Measurements from ENCODE around the gene DNAAF6.
A peak's percentile ranks its signal among the peaks of the same experiment; 100 is the strongest.
"Not testable (repeated sequence)": the region's sequence is repeated elsewhere in the genome, so short reads cannot be mapped to it uniquely, and the experiment has no call there.

The DNAAF6 gene

DNA sequence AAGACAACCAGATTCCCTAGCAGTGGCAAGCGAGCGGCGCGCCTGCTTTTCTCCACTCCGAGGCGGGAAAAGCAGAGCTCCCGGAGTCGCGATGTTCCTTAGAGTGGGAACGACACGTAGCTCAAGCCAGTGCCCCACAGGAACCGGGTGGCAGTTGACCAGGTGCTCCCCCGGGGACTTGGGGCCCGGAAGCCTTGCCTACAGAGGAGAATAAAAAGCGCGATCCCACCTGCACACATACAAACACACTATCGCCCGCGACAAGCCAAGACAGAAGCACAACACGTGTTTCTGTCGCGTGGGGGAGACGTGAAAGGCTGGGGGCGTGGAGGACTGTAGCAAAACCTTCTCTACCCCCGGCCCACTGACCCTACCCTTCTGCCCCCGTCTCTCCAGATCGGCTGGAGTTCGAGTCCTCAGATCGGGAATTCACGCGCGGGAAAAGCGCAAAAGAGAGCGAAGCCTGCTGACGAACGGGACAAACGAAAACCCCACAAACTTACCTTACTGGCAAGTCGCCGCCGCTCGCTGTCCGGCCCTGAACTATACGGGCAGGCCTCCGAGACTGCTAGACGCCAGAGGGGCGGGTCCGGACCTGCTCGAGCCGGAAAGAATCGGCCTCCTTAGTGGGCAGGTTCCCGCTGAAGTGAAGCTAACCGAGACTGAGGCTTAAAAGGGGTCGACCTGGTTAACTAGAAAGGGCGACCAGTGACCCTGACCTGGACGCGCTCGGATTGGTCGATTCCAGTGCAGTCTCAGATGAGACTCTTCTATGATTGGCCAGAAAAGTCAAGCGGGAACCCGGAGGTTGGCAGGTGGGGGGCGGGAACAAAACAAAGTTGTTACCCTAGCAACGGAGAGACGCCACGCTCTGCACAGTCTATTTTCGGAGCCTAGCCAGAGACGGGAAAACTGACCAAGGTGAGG lies at the start of gene DNAAF6, which contains the start of gene NUP62CL:
DNAAF6 (plus strand) TSS at position 842 of the 927 bp plus-strand sequence. CDS start 6,265 bp downstream, outside the sequence.
NUP62CL (minus strand) TSS at position 664 of the 927 bp plus-strand sequence. CDS start 31,287 bp downstream, outside the sequence.
- Histone ChIP-seq H3K9ac (ENCODE audit: low read depth, low read length) (peak within 1 kb of the TSS; percentile 83; the same call in 1 of the 2 replicates), H3K4me1 (ENCODE audit: insufficient read depth, low read length) (no peaks in the 10 kb centered on the region; the same call in 1 of the 2 replicates), H3K9me3 (ENCODE audit: insufficient read depth, low read depth, low read length) (no peaks in the 10 kb centered on the region), H3K4me3 (ENCODE audit: low read length) (peak within 1 kb of the TSS; percentile 80), H3K27me3 (ENCODE audit: insufficient read depth, low read length) (peaks cover 6% of the 10 kb centered on the region; the same call in 1 of the 2 replicates), H3K27ac (ENCODE audit: low read length) (no peak within 1 kb of the TSS), H3K36me3 (ENCODE audit: insufficient read depth, low read depth, low read length) (no peaks in the 10 kb centered on the region)

DNA sequence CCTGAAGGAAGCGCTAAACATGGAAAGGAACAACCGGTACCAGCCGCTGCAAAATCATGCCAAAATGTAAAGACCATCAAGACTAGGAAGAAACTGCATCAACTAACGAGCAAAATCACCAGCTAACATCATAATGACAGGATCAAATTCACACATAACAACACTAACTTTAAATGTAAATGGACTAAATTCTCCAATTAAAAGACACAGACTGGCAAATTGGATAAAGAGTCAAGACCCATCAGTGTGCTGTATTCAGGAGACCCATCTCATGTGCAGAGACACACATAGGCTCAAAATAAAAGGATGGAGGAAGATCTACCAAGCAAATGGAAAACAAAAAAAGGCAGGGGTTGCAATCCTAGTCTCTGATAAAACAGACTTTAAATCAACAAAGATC lies 48.8 kb upstream of the DNAAF6 start:
- H3K9ac ChIP-seq (ENCODE audit: low read depth, low read length); H3K27ac ChIP-seq (ENCODE audit: low read length); H3K4me3 ChIP-seq (ENCODE audit: low read length); H3K4me1 ChIP-seq (ENCODE audit: insufficient read depth, low read length); H3K27me3 ChIP-seq (ENCODE audit: insufficient read depth, low read length); H3K36me3 ChIP-seq (ENCODE audit: insufficient read depth, low read depth, low read length); H3K9me3 ChIP-seq (ENCODE audit: insufficient read depth, low read depth, low read length): not testable (repeated sequence)

DNA sequence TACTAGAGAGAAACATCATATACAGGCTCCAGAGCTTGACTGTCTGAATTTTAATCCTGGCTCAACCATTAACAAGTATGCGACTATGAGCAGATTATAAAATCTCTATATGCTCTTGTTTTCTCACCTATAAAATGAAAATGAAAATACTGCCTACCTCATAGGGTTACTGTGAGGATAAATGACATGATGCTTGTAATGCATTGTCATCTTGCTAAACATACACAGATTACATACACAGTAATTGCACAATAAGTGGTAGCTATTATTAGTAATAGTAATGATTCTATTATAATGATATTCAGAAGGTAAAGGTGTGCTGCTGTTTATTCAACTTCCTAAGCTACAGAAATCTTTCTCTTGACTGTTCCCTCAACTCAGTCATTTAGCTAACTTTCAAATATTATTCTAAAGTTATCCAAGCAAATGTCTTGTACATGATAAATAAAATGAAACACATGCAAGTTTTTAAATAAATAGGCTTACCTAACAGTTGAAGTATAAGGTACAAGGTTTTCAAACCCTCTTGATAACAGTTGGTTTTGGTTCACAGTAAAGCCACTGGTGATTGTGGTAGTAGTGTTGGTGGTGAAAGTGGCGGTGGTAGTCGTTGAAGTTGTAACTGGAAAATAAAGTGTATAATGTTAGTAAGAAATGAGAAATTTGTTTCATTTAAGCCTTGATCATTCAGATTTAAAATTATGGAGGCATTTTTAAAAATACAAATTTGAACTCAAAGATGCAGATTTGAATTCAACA lies 39.1 kb upstream of the DNAAF6 start:
- H3K9me3 ChIP-seq (ENCODE audit: insufficient read depth, low read depth, low read length), result no peaks in the 10 kb centered on the region
- no peaks in the 10 kb centered on the region for H3K27me3 ChIP-seq (ENCODE audit: insufficient read depth, low read length)
- no peak overlapping the region for H3K9ac ChIP-seq (ENCODE audit: low read depth, low read length)
- H3K4me1 ChIP-seq (ENCODE audit: insufficient read depth, low read length), result no peaks in the 10 kb centered on the region
- no peak overlapping the region for H3K27ac ChIP-seq (ENCODE audit: low read length)
- H3K36me3 ChIP-seq (ENCODE audit: insufficient read depth, low read depth, low read length), result no peaks in the 10 kb centered on the region
- H3K4me3 ChIP-seq (ENCODE audit: low read length), result no peak overlapping the region

DNA sequence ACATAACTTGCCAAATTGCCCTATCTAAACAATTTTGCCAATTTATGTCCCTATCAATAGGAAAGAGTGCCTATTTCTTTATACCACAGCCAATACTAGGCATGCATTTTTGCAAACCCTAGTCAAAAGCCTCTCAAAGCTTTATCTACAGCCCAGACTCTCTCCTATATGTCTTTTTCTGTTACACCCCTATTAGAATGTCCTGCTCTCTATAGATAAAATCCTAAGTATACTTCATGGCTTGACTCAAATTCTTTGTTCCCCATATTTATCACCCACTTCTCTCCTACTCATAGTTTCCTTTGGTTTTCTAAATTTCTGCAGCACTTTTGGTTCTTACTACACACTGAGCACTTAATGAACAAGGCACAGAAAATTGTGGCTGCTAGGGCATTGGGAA lies 38.2 kb upstream of the DNAAF6 start:
- no peaks in the 10 kb centered on the region for H3K4me1 ChIP-seq (ENCODE audit: insufficient read depth, low read length)
- H3K36me3 ChIP-seq (ENCODE audit: insufficient read depth, low read depth, low read length), result no peaks in the 10 kb centered on the region
- H3K9ac ChIP-seq (ENCODE audit: low read depth, low read length), result no peak overlapping the region
- H3K4me3 ChIP-seq (ENCODE audit: low read length), result no peak overlapping the region
- H3K27ac ChIP-seq (ENCODE audit: low read length), result no peak overlapping the region
- H3K27me3 ChIP-seq (ENCODE audit: insufficient read depth, low read length), result no peaks in the 10 kb centered on the region
- H3K9me3 ChIP-seq (ENCODE audit: insufficient read depth, low read depth, low read length), result no peaks in the 10 kb centered on the region

DNA sequence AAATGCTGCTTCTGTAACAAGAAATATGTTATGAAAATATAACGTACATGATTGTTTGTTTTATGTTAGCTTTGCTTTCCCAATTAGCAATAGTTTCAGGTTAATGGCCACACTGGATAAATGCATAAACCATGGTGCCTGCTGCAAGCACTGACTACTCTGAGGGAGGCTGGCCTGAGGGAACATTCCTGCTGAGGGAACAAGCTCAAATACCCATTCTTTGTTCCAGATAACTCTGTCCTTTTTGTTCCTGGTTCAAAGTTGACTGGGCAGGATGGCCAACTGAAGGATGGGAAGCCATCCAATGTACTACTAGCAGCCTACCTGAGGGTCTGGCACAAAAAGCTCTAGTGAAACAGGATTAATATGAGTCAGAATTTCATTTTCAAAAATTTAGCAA lies 37.7 kb upstream of the DNAAF6 start:
- no peaks in the 10 kb centered on the region for H3K4me1 ChIP-seq (ENCODE audit: insufficient read depth, low read length)
- no peaks in the 10 kb centered on the region for H3K9me3 ChIP-seq (ENCODE audit: insufficient read depth, low read depth, low read length)
- no peak overlapping the region for H3K27ac ChIP-seq (ENCODE audit: low read length)
- H3K27me3 ChIP-seq (ENCODE audit: insufficient read depth, low read length), result no peaks in the 10 kb centered on the region
- H3K9ac ChIP-seq (ENCODE audit: low read depth, low read length), result no peak overlapping the region
- no peak overlapping the region for H3K4me3 ChIP-seq (ENCODE audit: low read length)
- no peaks in the 10 kb centered on the region for H3K36me3 ChIP-seq (ENCODE audit: insufficient read depth, low read depth, low read length)

DNA sequence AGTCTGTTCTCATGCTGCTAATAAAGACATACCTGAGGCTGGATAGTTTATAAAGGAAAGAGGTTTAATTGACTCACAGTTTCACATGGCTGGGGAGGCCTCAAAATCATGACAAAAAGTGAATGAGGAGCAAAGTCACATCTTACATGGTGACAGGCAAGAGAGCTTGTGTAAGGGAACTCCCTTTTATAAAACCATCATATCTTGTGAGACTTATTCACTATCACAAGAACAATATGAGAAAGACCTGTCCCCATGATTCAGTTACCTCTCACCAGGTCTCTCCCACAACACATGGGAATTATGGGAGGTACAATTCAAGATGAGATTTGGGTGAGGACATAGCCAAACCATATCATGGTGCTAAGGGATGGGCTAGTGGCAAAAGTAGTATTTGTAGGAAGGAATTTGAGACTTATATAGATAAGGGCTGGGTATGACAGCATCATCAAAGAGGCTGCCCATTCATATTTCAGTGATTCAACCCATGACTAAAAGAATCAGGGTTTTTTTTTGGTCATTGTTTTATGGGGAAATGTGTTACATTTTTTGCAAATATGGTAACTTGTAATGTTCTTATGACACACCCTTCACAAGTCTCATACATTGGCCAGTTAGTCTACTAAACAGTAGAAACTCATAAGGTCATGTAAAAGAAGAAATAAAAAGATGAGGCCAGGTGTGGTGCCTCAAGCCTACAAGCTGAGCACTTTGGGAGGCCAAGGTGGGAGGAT lies 34.9 kb upstream of the DNAAF6 start:
- no peaks in the 10 kb centered on the region for H3K4me1 ChIP-seq (ENCODE audit: insufficient read depth, low read length)
- H3K27ac ChIP-seq (ENCODE audit: low read length), result no peak overlapping the region

DNA sequence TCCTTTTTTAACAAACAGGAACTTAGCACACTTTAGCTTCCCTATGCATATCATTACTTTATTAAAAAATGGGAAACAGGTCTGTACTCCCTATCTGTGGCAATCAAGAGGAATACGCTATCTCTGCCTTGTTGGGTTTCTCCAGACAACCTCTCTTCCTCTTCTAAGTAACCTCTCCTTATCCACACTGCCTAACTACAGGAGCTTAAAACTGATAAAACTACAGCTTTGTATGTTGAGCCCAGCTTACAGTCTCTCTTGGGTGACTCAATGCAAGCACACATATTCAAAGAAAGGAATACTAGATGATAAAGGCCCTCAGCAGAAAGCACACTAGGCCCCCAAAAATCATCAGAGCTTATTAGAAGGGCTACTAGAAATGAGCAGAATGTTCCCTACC lies 9.1 kb upstream of the DNAAF6 start:
- no peak overlapping the region for H3K4me3 ChIP-seq (ENCODE audit: low read length)
- no peaks in the 10 kb centered on the region for H3K36me3 ChIP-seq (ENCODE audit: insufficient read depth, low read depth, low read length)
- H3K27me3 ChIP-seq (ENCODE audit: insufficient read depth, low read length), result no peaks in the 10 kb centered on the region
- H3K9ac ChIP-seq (ENCODE audit: low read depth, low read length), result no peak overlapping the region
- no peaks in the 10 kb centered on the region for H3K9me3 ChIP-seq (ENCODE audit: insufficient read depth, low read depth, low read length)
- no peaks in the 10 kb centered on the region for H3K4me1 ChIP-seq (ENCODE audit: insufficient read depth, low read length)
- no peak overlapping the region for H3K27ac ChIP-seq (ENCODE audit: low read length)

More for the DNA sequence above, 34.9 kb upstream of the DNAAF6 start:
- Histone ChIP-seq H3K36me3 (ENCODE audit: insufficient read depth, low read depth, low read length) (no peaks in the 10 kb centered on the region), H3K4me3 (ENCODE audit: low read length) (no peak overlapping the region), H3K27me3 (ENCODE audit: insufficient read depth, low read length) (no peaks in the 10 kb centered on the region), H3K9ac (ENCODE audit: low read depth, low read length) (no peak overlapping the region), H3K9me3 (ENCODE audit: insufficient read depth, low read depth, low read length) (no peaks in the 10 kb centered on the region)

DNA sequence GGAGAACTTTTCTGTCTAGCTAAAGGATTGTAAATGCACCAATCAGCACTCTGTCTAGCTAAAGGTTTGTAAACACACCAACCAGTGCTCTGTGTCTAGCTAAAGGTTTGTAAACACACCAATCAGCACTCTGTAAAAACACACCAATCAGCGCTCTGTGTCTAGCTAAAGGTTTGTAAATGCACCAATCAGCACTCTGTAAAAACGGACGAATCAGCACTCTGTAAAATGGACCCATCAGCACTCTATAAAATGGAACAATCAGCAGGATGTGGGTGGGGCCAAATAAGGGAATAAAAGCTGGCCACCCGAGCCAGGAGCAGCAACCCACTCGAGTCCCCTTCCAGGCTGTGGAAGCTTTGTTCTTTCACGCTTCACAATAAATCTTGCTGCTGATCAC lies 8.3 kb upstream of the DNAAF6 start:
- not testable (repeated sequence) for H3K36me3 ChIP-seq (ENCODE audit: insufficient read depth, low read depth, low read length); H3K27me3 ChIP-seq (ENCODE audit: insufficient read depth, low read length); H3K4me3 ChIP-seq (ENCODE audit: low read length); H3K4me1 ChIP-seq (ENCODE audit: insufficient read depth, low read length); H3K9me3 ChIP-seq (ENCODE audit: insufficient read depth, low read depth, low read length); H3K9ac ChIP-seq (ENCODE audit: low read depth, low read length); H3K27ac ChIP-seq (ENCODE audit: low read length)

DNA sequence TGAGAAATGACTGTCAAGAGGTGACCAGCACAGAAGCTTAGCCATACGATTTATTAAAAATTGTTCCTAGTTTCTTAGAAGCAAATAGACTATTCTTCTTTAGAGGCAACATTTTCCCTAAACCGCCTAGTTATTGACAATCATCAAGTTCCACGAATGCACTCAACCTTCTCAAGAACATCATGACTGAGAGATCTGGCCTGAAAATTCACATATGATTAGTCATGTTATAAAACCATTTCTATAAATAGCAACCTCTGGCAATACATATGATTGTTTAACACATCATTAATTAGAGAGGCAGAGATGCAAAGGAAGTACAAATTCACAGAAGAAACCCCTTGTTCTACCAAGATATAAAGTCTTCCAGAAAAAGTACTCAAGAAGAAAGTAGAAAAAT lies 6.9 kb upstream of the DNAAF6 start:
- no peak overlapping the region for H3K4me3 ChIP-seq (ENCODE audit: low read length)
- no peaks in the 10 kb centered on the region for H3K27me3 ChIP-seq (ENCODE audit: insufficient read depth, low read length)

DNA sequence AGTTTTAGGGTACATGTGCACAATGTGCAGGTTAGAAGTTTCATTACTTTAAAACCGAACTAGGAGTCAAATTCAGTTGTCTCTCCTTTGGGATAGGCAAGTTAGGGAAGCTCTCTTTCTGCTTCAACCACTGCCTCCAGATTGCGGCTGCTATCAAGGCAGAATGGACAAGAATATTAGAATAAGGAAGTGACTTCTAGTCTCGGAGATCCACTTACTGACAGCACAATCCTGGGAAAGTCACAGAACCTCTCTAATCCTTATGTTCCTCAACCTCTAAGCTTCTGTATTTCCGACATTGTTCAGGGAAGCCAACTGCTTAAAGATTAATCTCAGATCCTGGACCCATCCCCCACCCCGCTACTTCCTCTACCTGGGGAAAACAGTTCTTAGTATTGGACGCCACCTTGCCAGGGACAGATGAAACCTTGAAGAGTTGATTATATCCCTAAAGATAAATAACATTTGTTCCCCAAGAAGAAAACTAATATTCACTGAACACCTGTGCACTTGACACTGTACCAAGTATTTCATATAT lies 2.3 kb upstream of the DNAAF6 start:
- no peaks in the 10 kb centered on the region for H3K36me3 ChIP-seq (ENCODE audit: insufficient read depth, low read depth, low read length)
- no peaks in the 10 kb centered on the region for H3K9me3 ChIP-seq (ENCODE audit: insufficient read depth, low read depth, low read length)
- H3K27me3 ChIP-seq (ENCODE audit: insufficient read depth, low read length), result peaks cover 6% of the 10 kb centered on the region; the same call in 1 of the 2 replicates
- no peaks in the 10 kb centered on the region; the same call in 1 of the 2 replicates for H3K4me1 ChIP-seq (ENCODE audit: insufficient read depth, low read length)
- H3K9ac ChIP-seq (ENCODE audit: low read depth, low read length), result no peak overlapping the region
- no peak overlapping the region for H3K27ac ChIP-seq (ENCODE audit: low read length)
- no peak overlapping the region for H3K4me3 ChIP-seq (ENCODE audit: low read length)

More for the DNA sequence above, 6.9 kb upstream of the DNAAF6 start:
- no peaks in the 10 kb centered on the region; the same call in 1 of the 2 replicates for H3K4me1 ChIP-seq (ENCODE audit: insufficient read depth, low read length)
- no peak overlapping the region for H3K27ac ChIP-seq (ENCODE audit: low read length)
- no peaks in the 10 kb centered on the region for H3K36me3 ChIP-seq (ENCODE audit: insufficient read depth, low read depth, low read length)
- H3K9me3 ChIP-seq (ENCODE audit: insufficient read depth, low read depth, low read length), result no peaks in the 10 kb centered on the region
- H3K9ac ChIP-seq (ENCODE audit: low read depth, low read length), result no peak overlapping the region

DNA sequence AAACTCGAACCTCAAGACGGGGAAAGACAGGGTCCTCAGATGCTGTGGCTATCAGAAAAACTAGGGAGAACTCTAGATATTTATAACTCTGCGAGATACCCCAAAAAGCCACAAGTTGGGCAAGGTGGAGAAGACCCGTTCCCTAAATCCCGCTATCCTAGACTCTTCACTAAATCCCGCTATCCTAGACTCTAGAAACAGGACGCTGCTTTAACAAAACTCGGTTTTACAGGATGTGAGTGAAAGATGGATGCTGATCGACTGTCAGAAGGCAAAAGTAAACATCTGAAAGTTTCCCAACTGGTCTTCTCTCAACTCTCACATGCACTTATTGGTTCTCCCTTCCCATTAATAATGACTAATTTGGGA lies 270 bp downstream of the DNAAF6 start:
- Histone ChIP-seq H3K4me3 (ENCODE audit: low read length) (no peak overlapping the region), H3K27me3 (ENCODE audit: insufficient read depth, low read length) (peaks cover 6% of the 10 kb centered on the region; the same call in 1 of the 2 replicates), H3K9ac (ENCODE audit: low read depth, low read length) (no peak overlapping the region), H3K36me3 (ENCODE audit: insufficient read depth, low read depth, low read length) (no peaks in the 10 kb centered on the region), H3K4me1 (ENCODE audit: insufficient read depth, low read length) (no peaks in the 10 kb centered on the region; the same call in 1 of the 2 replicates), H3K27ac (ENCODE audit: low read length) (no peak overlapping the region), H3K9me3 (ENCODE audit: insufficient read depth, low read depth, low read length) (no peaks in the 10 kb centered on the region)

All from iPS-20b (cell line).